ENCODE measurements around the gene MCRIP2.

MCRIP2 gene

DNA sequence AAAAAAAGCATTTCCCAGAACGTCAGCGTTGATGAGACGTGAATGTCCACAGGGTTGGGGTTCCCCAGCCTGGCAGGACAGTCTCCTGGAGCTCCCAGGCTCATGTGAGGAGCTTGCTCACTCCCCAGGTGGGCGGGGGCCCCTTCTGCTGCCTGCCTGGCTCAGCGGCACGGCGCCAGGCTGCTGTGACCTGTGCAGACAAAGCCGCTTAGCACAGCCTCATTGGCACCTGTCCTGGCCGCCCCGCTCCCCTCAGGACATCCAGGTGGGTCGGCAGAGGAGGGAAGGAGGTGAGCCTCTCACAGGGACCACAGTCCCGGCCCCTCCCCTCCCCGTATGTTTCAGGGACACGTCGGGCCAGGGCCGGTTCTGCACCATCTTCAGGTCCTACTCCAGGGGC lies 23.8 kb upstream of the MCRIP2 start:
- DNase-seq = no peak

DNA sequence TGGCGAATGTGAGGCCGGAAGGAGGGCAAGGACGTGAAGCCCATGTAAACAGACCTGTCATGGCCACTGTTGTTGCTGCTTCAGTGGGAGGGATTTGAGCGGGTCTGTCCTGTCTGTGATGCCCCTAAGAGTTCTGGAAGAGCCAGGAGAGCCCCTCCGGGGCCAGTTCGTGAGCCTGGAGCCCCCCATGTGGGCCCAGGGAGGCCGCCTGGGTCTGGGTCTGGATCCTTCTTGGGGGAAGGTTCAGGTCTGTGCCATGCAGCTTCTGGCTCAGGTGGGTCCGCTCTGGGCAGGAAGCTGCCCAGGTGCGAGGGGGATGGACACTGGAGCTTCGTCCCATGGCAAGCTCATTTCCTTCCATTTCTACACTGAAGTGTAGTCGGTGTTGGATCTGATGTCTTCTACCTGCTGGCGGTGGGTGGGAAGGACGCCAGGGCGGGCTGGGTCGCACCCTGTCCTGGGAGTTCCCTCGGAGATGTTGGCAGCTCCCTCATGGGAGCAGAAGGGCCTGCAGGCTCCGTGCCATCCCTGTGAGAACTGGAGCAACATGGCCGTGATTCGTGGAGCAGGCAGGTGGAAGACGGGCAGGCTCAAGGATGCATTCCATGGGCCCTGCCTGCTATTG lies 22.0 kb upstream of the MCRIP2 start:
- no peak for DNase-seq

DNA sequence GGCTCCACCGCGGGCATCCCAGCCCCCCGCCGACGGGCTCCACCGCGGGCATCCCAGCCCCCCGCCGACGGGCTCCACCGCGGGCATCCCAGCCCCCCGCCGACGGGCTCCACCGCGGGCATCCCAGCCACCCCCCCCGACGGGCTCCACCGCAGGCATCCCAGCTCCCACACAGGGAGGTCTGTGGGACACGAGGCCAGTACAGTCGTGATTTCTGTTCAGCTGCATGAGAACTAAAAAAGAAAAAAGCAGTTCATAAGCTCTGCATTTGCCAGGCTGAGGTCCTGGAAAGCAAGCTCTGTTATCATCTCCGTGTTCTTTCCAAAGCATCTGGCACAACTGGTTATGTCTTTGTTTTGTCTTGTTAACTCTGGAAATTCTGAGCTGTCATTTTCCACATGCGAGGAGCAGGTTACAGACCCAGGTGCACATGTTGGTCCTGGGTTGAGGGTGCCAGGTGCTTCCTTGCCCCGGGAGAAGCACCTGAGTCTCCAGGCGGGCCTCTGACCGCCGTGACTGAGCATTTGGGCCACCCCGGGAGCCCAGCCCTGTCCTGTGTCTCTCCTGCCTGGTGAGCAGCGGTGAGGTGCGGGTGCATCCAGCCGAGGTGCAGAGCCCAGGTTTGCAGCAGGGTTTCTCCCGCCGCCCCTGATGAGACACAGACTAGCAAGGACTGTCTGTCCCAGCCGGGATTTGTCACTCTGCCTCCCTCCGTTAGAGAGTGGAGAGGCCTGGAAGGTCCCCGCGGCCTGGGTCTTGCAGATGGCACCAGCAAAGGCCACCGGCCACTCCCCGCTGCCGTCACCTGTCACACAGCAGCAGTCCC lies 20.7 kb upstream of the MCRIP2 start:
- DNase-seq = no peak

DNA sequence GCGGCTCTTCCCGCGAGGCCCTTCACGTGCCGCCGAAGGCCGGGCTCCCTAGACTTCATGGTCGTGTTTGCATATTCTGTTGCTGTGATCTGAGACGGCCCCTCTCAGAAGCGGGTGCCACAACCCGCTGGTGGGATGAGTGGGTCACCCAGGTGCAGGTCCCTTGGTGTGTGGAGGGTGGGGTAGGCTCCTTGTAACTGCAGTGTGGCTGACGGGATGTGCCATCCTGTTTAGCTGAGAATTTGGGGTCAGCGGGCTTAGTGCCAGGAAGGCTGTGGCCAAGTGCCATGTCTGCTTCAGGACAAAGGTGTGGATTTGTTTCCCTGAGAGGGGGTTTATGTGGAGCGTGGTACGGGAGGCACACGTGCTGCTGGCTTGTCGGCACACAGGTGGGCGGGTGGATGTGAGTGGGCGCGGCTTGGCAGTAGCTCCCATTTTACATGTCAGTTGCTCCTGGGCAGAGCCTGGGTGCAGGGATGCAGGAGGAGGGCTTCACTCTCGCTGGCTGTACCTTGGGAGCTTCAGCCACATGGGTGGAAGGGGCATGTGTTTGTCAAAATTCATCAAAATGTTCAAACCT lies 20.0 kb upstream of the MCRIP2 start:
- no peak for DNase-seq

DNA sequence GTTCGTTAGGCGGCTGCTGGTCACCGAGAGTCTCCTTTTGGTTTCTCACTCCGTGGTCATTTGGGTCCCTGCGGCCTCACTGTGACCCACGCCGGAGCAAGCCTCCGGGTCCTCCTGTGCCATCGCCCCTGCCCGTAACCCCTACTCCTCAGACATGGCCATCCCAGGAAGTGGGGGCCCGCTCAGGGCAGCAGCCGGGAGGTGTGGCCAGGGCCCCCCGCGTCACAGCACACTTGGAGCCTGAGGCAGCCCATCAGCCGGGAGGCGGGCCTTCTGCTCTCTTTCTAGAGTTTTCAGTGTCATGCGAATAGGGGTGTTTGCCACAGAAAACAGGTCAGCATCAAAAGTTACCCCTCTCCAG lies 18.7 kb upstream of the MCRIP2 start:
- DNase-seq = no peak

DNA sequence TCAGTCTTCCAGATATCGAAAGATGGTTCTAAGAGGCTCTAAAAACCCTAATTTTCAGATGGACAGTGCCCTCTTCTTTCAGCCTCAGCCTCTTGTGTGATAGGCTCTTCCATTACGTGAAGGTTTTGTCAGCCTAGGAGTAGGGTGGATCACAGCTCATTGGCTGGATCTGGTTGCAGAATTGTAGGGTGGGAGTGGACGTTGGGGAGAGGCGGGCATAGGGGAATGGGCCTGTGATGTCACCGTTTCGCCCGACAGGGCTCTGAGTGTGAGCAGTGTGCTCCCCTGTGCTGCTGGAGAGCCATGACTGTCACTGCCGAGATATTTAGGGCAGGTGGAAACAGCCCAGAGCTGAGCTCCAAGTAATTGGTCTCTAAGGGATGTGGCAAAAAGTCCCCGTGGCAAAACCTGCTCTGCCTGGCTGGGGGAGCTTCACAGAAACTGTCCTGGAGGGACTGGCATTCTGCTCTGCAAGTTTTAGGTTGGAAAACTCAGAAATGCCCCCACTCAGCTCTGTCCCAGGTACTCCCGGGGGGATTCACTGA lies 17.0 kb upstream of the MCRIP2 start:
- no peak for DNase-seq

DNA sequence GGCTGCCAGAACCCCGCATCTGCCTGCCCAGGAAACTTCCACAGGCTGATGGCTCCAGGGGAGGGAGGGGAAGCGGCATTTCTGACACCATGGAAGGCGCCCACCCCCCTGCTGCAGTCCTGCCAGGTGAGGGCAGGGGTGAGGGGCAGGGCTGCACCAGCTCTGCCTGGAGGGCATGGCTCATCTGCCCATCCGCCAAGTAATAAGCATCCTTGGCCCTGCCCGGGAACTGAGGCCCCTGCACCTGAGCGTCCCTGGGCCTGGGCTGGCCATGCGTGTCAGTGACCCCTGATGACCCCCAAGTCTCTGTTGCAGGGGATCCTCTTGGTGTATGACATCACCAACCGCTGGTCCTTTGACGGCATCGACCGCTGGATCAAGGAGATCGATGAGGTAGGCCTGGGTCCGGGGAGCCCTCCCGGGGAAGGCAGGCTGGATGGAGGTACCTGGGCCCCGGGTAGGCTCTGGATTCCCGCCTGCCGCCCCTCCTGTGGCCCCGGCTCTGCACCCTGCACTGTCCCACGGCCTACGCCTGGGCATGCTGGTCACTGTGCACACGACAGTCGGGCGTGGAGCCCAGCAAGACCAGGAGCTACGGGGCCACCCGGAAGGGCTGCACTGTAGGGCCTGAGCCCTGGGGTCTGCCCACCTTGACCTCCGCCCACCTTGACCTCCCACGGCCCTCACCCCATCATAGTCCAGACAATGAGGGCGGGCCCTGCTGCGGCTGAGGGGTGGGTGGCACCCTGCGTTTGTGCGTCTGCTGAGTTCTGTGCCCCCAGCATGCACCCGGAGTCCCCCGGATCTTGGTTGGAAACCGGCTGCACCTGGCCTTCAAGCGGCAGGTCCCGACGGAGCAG lies 16.3 kb upstream of the MCRIP2 start:
- DNase-seq = no peak

DNA sequence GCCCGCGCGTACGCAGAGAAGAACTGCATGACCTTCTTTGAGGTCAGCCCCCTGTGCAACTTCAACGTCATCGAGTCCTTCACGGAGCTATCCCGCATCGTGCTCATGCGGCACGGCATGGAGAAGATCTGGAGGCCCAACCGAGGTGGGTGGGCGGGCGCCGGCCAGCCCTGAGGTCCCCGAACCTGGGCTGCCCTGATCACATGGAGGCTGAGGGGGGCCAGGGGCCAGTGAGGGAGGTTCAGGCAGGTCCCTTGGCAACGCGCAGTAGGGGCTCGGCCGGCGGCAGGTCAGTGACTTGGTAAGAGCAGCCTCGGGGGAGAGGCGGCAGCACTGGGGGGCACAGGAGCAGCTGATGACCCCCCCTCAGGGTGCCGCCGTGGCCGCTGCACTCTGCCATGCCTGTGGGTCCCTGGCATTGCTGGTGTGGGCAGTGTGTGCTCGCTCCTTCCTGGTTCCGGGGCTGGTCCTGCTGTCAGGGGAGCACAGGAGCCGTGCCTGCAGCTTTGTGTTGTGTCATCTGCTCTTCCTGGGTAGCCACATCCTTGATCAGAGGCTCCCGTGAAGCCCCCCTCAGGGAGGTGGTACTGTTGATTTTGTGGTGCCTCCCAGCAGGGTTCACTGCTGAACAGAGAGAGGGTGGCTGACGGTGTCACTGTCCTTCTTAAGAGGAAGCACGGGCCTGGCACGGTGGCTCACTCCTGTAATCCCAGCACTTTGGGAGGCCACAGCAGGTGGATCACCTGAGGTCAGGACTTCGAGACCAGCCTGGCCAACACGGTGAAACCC lies 15.5 kb upstream of the MCRIP2 start:
- DNase-seq = no peak

DNA sequence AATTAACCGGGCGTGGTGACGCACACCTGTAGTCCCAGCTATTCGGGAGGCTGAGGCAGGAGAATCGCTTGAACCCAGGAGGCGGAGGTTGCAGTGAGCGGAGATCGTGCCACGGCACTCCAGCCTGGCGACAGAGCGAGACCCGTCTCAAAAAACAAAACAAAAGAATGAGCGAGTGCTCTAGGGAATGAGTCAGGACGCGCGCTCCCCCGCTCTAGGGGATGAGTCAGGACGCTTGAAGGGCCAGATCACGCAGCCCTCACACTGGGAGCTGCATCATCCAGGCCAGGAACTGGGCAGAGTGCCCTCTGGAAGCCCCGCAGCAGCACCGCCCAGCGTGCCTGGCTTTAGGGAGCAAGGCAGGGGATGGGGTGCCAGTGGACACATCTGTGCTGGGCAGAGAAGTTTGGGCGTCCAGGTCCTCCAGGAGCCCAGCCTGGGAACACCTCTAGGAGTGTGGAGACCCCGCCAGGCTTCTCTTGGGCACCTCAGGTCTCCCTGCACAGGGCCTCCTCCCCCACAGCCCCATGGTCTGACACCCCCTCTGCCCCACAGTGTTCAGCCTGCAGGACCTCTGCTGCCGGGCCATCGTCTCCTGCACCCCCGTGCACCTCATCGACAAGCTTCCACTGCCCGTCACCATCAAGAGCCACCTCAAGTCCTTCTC lies 14.7 kb upstream of the MCRIP2 start:
- no peak for DNase-seq

DNA sequence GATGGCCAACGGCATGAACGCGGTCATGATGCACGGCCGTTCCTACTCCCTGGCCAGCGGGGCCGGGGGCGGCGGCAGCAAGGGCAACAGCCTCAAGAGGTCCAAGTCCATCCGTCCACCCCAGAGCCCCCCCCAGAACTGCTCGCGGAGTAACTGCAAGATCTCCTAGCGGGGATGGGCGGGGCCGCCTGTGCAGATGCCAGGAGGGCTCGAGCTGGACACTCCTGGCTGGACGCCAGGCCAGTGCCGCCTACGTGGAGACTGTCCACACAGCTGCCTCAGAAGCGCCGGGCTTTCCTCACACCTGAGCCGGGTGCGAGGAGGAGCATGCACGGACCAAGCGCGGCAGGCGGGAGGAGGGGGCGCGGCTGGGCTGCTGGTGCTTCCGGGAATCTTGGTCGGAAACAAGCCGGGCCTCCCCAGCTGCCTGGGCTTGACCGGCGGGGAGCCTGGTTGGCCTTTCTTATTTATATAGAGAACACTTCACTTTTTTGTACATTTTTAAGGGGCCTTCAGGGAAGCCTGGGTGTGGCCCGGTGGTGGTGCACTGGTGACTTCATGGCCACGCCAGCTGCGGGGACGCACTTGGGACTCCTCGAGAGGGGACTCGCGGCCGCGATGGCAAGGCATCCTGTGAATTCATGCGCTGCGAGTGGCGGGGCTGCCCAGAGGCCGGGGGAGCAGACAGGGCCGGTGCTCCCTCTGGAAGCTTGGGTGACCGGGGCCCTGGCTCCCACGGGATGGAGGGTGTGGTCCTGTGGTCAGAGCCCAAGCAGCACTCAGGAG lies 14.0 kb upstream of the MCRIP2 start:
- DNase-seq = no peak

DNA sequence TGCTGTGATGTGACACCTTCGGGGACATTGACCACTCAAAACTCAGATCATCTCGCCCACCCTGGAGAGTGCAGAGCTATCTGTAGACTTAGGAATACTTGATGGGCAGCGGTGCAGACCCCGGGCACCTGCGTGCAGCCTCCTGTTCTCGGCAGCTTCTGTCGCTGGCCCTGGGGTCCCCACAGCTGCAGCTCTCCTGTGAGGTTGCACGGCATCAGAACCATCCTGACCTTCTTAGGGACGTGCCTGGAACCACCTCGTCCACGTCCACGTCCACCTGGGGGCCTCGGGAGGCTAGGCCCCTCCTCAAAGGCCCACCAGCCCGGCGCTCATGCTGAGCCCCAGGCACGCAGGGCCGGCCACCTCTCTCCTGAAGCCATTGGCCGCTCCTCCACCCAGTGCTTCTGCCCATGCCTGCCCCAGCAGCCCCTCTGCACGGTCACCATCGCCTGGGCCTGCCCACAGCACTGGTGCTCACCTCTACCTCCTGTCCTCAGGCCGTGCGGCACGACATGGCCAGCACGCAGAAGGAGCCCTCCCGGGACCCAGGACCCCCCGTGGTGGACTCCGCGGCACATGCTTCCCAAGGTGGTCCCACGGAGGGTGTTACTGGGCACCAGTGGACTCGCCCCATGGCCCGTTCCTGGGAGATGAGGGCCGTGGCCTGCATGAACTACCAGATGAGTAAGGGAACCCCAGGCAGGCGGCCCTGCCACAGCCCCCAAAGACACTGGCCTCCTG lies 13.1 kb upstream of the MCRIP2 start:
- DNase-seq = no peak

DNA sequence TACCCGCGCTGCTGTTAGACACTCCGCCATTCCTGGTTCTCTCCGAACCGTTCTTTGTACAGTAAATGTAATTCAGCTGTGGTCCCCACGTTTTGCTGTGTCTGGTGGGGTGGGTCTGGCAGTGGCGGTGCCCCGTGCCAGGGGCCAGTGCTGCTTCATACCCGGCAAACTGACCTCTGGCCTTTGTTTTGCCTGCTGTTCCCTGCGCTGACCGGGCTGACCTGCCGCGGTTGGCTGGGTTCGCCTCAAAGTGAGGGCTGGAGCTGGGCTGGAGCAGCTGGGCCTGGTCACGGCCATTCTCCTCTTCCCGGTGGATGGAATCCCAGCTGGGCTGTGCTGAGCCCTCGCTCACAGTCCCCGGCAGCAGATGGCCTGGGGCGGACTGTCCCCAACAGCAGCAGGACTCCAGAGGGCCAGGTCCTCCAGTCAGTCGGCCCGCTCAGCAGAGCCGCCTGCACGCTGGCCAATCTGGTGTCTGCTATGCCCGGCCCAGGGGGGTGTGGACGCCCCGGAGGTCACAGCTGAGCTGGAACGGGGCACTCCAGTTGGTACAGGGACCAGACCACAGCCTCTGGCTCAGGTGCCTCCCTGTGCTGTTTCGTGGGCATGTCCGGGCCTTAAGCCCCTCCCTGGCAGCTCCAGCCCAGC lies 12.3 kb upstream of the MCRIP2 start:
- no peak for DNase-seq

DNA sequence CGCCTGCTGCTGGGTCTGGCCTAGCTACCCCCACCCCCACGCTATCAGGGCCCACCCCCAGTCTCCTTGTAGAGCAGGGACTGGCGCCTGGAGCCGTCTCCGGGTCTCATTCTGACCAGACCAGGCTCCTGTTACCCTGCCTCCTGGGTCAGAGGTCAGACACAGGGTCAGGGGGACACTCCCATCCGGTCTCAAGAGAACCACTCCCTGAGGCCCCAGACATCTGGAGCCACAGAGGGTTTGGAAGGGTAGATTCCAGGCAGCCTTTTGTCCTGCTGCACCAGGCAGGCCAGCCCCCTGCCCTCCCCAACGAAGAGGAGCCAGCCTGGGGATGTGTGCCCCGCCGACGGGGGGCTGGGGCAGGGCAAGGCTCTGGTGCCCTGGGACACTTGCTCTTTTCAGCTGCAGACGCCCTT lies 11.8 kb upstream of the MCRIP2 start:
- no peak for DNase-seq

DNA sequence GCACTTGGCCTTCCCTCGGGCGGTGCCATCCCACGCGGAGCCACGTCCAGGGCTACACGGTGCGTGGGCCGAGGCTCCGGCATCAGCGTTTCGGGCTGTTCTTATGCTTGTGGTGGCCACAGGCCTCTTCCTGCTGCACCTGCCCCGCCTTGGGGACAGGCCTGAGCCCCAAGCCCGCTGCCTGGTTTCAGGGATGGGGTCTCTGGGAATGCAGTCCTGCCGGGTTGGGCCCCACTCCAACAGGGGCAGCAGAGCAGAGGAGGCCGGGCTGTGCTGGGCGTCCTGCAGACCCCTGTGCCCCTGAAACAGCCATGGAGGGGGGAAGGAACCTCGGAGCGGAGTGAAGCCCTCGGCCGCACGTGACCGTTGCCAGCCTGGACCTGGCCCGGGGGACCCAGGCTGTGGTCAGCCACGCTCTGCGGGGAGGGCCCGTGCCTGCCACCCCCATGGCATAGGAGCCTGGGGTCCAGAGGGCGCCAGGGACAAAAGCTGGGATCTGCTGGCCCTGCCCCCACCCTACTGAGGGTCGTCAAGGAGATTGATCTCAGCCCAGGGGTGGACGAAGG lies 11.3 kb upstream of the MCRIP2 start:
- DNase-seq = no peak

DNA sequence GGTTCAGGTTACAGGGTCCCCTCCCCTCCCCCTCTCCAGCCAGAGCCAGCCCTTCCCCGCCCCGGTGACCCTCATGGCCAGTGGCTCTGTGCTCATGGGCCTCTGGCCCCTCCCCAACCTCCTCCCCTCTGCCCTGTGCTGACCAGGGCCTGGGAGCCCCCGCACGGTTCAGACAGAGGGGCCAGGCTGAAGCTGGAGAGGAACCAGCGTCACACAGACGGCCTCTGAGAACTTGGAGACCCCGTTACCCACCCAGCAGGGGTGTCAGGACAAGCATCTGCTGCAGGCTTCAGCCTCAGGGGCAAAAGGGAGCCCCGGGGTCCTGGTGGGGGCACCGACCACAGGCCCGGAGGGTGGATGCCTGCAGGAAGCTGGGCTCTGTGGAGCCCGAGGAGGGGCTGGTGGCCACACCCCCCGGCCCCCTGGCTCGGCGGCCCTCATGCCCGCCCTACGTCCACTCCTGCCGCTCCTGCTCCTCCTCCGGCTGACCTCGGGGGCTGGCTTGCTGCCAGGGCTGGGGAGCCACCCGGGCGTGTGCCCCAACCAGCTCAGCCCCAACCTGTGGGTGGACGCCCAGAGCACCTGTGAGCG lies 10.7 kb upstream of the MCRIP2 start, which contains the start of gene WFIKKN1:
Gene WFIKKN1, plus strand, starts transcription at position 171 of the 591 bp plus-strand sequence. Its CDS starts 269 bp downstream, at position 440.
- no peak for DNase-seq

DNA sequence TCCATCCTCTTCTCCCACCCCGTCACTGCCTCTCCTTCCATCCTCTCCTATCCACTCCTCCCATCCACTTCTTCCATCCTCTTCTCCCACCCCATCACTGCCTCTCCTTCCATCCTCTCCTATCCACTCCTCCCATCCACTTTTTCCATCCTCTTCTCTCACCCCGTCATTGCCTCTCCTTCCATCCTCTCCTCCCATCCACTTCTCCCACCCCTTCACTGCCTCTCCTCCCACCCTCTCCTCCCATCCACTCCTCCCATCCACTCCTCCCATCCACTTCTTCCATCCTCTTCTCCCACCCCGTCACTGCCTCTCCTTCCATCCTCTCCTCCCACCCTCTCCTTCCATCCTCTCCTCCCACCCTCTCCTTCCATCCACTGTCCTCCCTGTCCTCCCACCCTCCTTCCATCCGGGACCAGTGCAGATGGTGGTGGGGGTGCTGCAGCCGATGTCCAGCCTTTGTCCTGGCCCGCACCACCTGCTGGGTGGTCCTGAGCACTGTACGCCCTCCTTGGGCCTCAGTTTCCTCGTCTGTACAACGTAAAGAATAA lies 9.7 kb upstream of the MCRIP2 start:
- no peak for DNase-seq

DNA sequence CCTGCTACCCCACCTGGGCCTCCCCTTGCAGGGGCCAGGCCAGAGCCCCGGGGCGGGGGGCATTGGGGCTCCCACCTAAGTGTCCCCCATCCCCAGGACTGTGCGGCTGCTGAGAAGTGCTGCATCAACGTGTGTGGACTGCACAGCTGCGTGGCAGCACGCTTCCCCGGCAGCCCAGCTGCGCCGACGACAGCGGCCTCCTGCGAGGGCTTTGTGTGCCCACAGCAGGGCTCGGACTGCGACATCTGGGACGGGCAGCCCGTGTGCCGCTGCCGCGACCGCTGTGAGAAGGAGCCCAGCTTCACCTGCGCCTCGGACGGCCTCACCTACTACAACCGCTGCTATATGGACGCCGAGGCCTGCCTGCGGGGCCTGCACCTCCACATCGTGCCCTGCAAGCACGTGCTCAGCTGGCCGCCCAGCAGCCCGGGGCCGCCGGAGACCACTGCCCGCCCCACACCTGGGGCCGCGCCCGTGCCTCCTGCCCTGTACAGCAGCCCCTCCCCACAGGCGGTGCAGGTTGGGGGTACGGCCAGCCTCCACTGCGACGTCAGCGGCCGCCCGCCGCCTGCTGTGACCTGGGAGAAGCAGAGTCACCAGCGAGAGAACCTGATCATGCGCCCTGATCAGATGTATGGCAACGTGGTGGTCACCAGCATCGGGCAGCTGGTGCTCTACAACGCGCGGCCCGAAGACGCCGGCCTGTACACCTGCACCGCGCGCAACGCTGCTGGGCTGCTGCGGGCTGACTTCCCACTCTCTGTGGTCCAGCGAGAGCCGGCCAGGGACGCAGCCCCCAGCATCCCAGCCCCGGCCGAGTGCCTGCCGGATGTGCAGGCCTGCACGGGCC lies 8.9 kb upstream of the MCRIP2 start:
- DNase-seq = no peak

Measured in NCI-H774 (cell line).